BLaER1 (cell line): ENCODE data around the gene DCAF8L2.
"Not testable (repeated sequence)": the region's sequence is repeated elsewhere in the genome, so short reads cannot be mapped to it uniquely, and the experiment has no call there.

Source experiments
- H3K27ac ChIP-seq: shearing (Covaris generic); formaldehyde crosslinking; 2 replicates; pipeline ENCODE4 v1.8.1; 2022
- H3K27me3 ChIP-seq: shearing (Covaris generic); formaldehyde crosslinking; 2 replicates; pipeline ENCODE4 v1.8.1; 2022
- H3K36me3 ChIP-seq: shearing (Covaris generic); formaldehyde crosslinking; 2 replicates; pipeline ENCODE4 v1.8.1; 2022
- H3K4me1 ChIP-seq: shearing (Covaris generic); formaldehyde crosslinking; 2 replicates; pipeline ENCODE4 v1.8.1; 2022
- H3K4me2 ChIP-seq: shearing (Covaris generic); formaldehyde crosslinking; 2 replicates; pipeline ENCODE4 v1.8.1; 2022
- H3K4me3 ChIP-seq: shearing (Covaris generic); formaldehyde crosslinking; 2 replicates; pipeline ENCODE4 v1.8.1; 2022
- H3K9ac ChIP-seq: shearing (Covaris generic); formaldehyde crosslinking; 2 replicates; pipeline ENCODE4 v1.8.1; 2022
- H3K9me3 ChIP-seq: shearing (Covaris generic); formaldehyde crosslinking; 2 replicates; pipeline ENCODE4 v1.8.1; 2022
- H4K20me1 ChIP-seq: shearing (Covaris generic); formaldehyde crosslinking; 2 replicates; pipeline ENCODE4 v1.8.1; 2022
- Cebpa-rat ChIP-seq: shearing (Covaris generic); IDR thresholded peaks from 2 replicates; pipeline ENCODE4 v1.8.1; 2022

DCAF8L2 gene

GRCh38 chrX:27735914-27736313 lies 145.8 kb downstream of the DCAF8L2 start:
- H3K4me2 ChIP-seq, result no peak overlapping the region
- H3K9me3 ChIP-seq, result no peaks in the 10 kb centered on the region
- no peak for TF ChIP-seq Cebpa-rat
- no peak overlapping the region for H3K27ac ChIP-seq
- no peaks in the 10 kb centered on the region for H4K20me1 ChIP-seq
- H3K27me3 ChIP-seq, result peaks cover 87% of the 10 kb centered on the region
- no peaks in the 10 kb centered on the region for H3K36me3 ChIP-seq
- H3K4me1 ChIP-seq, result no peaks in the 10 kb centered on the region
- H3K4me3 ChIP-seq, result no peak overlapping the region
- no peak overlapping the region for H3K9ac ChIP-seq

- Histone ChIP-seq H3K9ac (no peak overlapping the region), H3K4me2 (no peak overlapping the region), H3K27ac (no peak overlapping the region), H3K4me3 (no peak overlapping the region), H3K9me3 (no peaks in the 10 kb centered on the region), H3K36me3 (no peaks in the 10 kb centered on the region), H3K27me3 (peaks cover 91% of the 10 kb centered on the region), H4K20me1 (no peaks in the 10 kb centered on the region), H3K4me1 (no peaks in the 10 kb centered on the region)
- TF ChIP-seq Cebpa-rat, result no peak
Measured at GRCh38 chrX:27740933-27741332, 150.8 kb downstream of the DCAF8L2 start.

GRCh38 chrX:27743521-27743920 lies 153.4 kb downstream of the DCAF8L2 start:
- H3K4me2 ChIP-seq, H4K20me1 ChIP-seq, H3K9ac ChIP-seq, H3K4me3 ChIP-seq, H3K9me3 ChIP-seq, H3K4me1 ChIP-seq, H3K27ac ChIP-seq, H3K36me3 ChIP-seq: not testable (repeated sequence)
- H3K27me3 ChIP-seq, result peaks cover 88% of the 10 kb centered on the region

- no peaks in the 10 kb centered on the region for H3K9me3 ChIP-seq
- no peak overlapping the region for H3K4me2 ChIP-seq
- H4K20me1 ChIP-seq, result no peaks in the 10 kb centered on the region
- TF ChIP-seq Cebpa-rat, result no peak
- peaks cover 83% of the 10 kb centered on the region for H3K27me3 ChIP-seq
- H3K9ac ChIP-seq, result no peak overlapping the region
- H3K36me3 ChIP-seq, result no peaks in the 10 kb centered on the region
- no peak overlapping the region for H3K27ac ChIP-seq
- no peaks in the 10 kb centered on the region for H3K4me1 ChIP-seq
- H3K4me3 ChIP-seq, result no peak overlapping the region
Measured at GRCh38 chrX:27746516-27746915, 156.4 kb downstream of the DCAF8L2 start.

GRCh38 chrX:27750298-27750697 lies 160.2 kb downstream of the DCAF8L2 start:
- not testable (repeated sequence) for H3K4me2 ChIP-seq, H3K9ac ChIP-seq, H3K4me3 ChIP-seq, H4K20me1 ChIP-seq, H3K9me3 ChIP-seq, H3K4me1 ChIP-seq, H3K27ac ChIP-seq, H3K36me3 ChIP-seq
- peaks cover 89% of the 10 kb centered on the region for H3K27me3 ChIP-seq

GRCh38 chrX:27751976-27752375 lies 161.8 kb downstream of the DCAF8L2 start:
- no peak for TF ChIP-seq Cebpa-rat
- H3K4me2 ChIP-seq, result no peak overlapping the region
- H3K9ac ChIP-seq, result no peak overlapping the region
- H3K27me3 ChIP-seq, result peaks cover 90% of the 10 kb centered on the region
- H3K4me3 ChIP-seq, result no peak overlapping the region
- H3K4me1 ChIP-seq, result no peaks in the 10 kb centered on the region
- H4K20me1 ChIP-seq, result no peaks in the 10 kb centered on the region; the same call in 1 of the 2 replicates
- H3K36me3 ChIP-seq, result no peaks in the 10 kb centered on the region
- H3K9me3 ChIP-seq, result no peaks in the 10 kb centered on the region
- no peak overlapping the region for H3K27ac ChIP-seq

GRCh38 chrX:27765718-27766117 lies 175.6 kb downstream of the DCAF8L2 start:
- H3K4me1 ChIP-seq, result no peaks in the 10 kb centered on the region
- no peak for TF ChIP-seq Cebpa-rat
- H3K27ac ChIP-seq, result no peak overlapping the region
- H3K36me3 ChIP-seq, result no peaks in the 10 kb centered on the region
- H3K4me3 ChIP-seq, result no peak overlapping the region
- no peak overlapping the region for H3K4me2 ChIP-seq
- H3K9me3 ChIP-seq, result no peaks in the 10 kb centered on the region; the same call in 1 of the 2 replicates
- H4K20me1 ChIP-seq, result no peaks in the 10 kb centered on the region; the same call in 1 of the 2 replicates
- H3K9ac ChIP-seq, result no peak overlapping the region
- peaks cover 56% of the 10 kb centered on the region for H3K27me3 ChIP-seq

GRCh38 chrX:27767387-27767786 lies 177.2 kb downstream of the DCAF8L2 start:
- Histone ChIP-seq H3K4me1 (no peaks in the 10 kb centered on the region), H3K4me3 (no peak overlapping the region), H3K4me2 (no peak overlapping the region), H4K20me1 (no peaks in the 10 kb centered on the region; the same call in 1 of the 2 replicates), H3K27me3 (peaks cover 69% of the 10 kb centered on the region), H3K9me3 (no peaks in the 10 kb centered on the region; the same call in 1 of the 2 replicates), H3K27ac (no peak overlapping the region), H3K36me3 (no peaks in the 10 kb centered on the region), H3K9ac (no peak overlapping the region)
- no peak for TF ChIP-seq Cebpa-rat

- no peaks in the 10 kb centered on the region for H3K36me3 ChIP-seq
- no peak overlapping the region for H3K4me2 ChIP-seq
- H3K27me3 ChIP-seq, result peaks cover 86% of the 10 kb centered on the region
- no peaks in the 10 kb centered on the region for H3K4me1 ChIP-seq
- H3K4me3 ChIP-seq, result no peak overlapping the region
- no peak overlapping the region for H3K9ac ChIP-seq
- no peaks in the 10 kb centered on the region for H3K9me3 ChIP-seq
- TF ChIP-seq Cebpa-rat, result no peak
- no peaks in the 10 kb centered on the region for H4K20me1 ChIP-seq
- H3K27ac ChIP-seq, result no peak overlapping the region
Measured at GRCh38 chrX:27775984-27776383, 185.8 kb downstream of the DCAF8L2 start.

- Histone ChIP-seq H3K27ac (no peak overlapping the region), H3K4me3 (no peak overlapping the region), H3K27me3 (peaks cover 41% of the 10 kb centered on the region), H3K4me1 (no peaks in the 10 kb centered on the region), H3K9me3 (no peaks in the 10 kb centered on the region), H3K36me3 (no peaks in the 10 kb centered on the region), H3K9ac (no peak overlapping the region), H4K20me1 (no peaks in the 10 kb centered on the region), H3K4me2 (no peak overlapping the region)
- TF ChIP-seq Cebpa-rat, result no peak
Measured at GRCh38 chrX:27796640-27797257, 206.6 kb downstream of the DCAF8L2 start.

GRCh38 chrX:27797575-27797974 lies 207.4 kb downstream of the DCAF8L2 start:
- H3K27me3 ChIP-seq, result peaks cover 35% of the 10 kb centered on the region
- no peak overlapping the region for H3K9ac ChIP-seq
- H3K9me3 ChIP-seq, result no peaks in the 10 kb centered on the region
- H3K27ac ChIP-seq, result no peak overlapping the region
- H3K4me1 ChIP-seq, result no peaks in the 10 kb centered on the region
- H3K36me3 ChIP-seq, result no peaks in the 10 kb centered on the region
- no peak overlapping the region for H3K4me3 ChIP-seq
- no peak overlapping the region for H3K4me2 ChIP-seq
- TF ChIP-seq Cebpa-rat, result no peak
- no peaks in the 10 kb centered on the region for H4K20me1 ChIP-seq
